ENCODE measurements around the gene CNTNAP2. TPM values are rescaled to one million over a fixed set of nuclear protein-coding genes. Genes with fewer than 3 reads are reported as not detected.

Gene CNTNAP2
- total and polyA plus RNA-seq, 2 experiments from 2014 or later: not detected

GRCh38 chr7:146660839-146661238, 544.2 kb downstream of the CNTNAP2 start:
- Histone ChIP-seq H3K79me2 (ENCODE audit: insufficient read depth) (no peaks in the 10 kb centered on the region), H3K36me3 (ENCODE audit: low read depth) (no peaks in the 10 kb centered on the region), H3F3A (ENCODE audit: insufficient read depth) (no peaks in the 10 kb centered on the region), H3K9me3 (ENCODE audit: low read depth) (no peaks in the 10 kb centered on the region), H3K9ac (no peak overlapping the region), H3K4me1 (ENCODE audit: insufficient read depth) (no peaks in the 10 kb centered on the region), H3K27me3 (replicated peaks; ENCODE audit: insufficient read depth) (no peaks in the 10 kb centered on the region), H4K20me1 (ENCODE audit: insufficient read depth) (no peaks in the 10 kb centered on the region), H3K4me2 (ENCODE audit: unreplicated experiment) (no peak overlapping the region), H3K27ac (no peak overlapping the region), H3K9me2 (ENCODE audit: insufficient read depth) (no peaks in the 10 kb centered on the region), H3K4me3 (no peak overlapping the region), H2AFZ (no peak overlapping the region)
- 13% methylated on average over 5 of the region's 5 CpGs for WGBS, 2 experiments (ENCODE audit: low coverage in 1 of 2, low lambda C conversion rate in 2 of 2, missing lambda C conversion rate in 2 of 2)
- in situ Hi-C loops (cut with MboI): no loop called here
- no peak for DNase-seq
- TF ChIP-seq EZH2 (IDR thresholded peaks at IDR 0.05; ENCODE audit: insufficient read depth, poor library complexity, severe bottlenecking): no peak
- TF ChIP-seq EZH2phosphoT487 (IDR thresholded peaks at IDR 0.05; ENCODE audit: insufficient read depth, low read depth): no peak

GRCh38 chr7:146661435-146661834, 544.8 kb downstream of the CNTNAP2 start:
- no peak overlapping the region for H3K27ac ChIP-seq
- in situ Hi-C loops (cut with MboI): no loop called here
- H4K20me1 ChIP-seq (ENCODE audit: insufficient read depth): no peaks in the 10 kb centered on the region
- no peaks in the 10 kb centered on the region for H3K36me3 ChIP-seq (ENCODE audit: low read depth)
- no peaks in the 10 kb centered on the region for H3F3A ChIP-seq (ENCODE audit: insufficient read depth)
- no peaks in the 10 kb centered on the region for H3K79me2 ChIP-seq (ENCODE audit: insufficient read depth)
- H3K9ac ChIP-seq: no peak overlapping the region
- DNase-seq: no peak
- TF ChIP-seq EZH2phosphoT487 (IDR thresholded peaks at IDR 0.05; ENCODE audit: insufficient read depth, low read depth): no peak
- no peak for TF ChIP-seq EZH2 (IDR thresholded peaks at IDR 0.05; ENCODE audit: insufficient read depth, poor library complexity, severe bottlenecking)
- no peak overlapping the region for H3K4me2 ChIP-seq (ENCODE audit: unreplicated experiment)
- H3K9me3 ChIP-seq (ENCODE audit: low read depth): no peaks in the 10 kb centered on the region
- H3K27me3 ChIP-seq (replicated peaks; ENCODE audit: insufficient read depth): no peaks in the 10 kb centered on the region
- no peaks in the 10 kb centered on the region for H3K9me2 ChIP-seq (ENCODE audit: insufficient read depth)
- no peaks in the 10 kb centered on the region for H3K4me1 ChIP-seq (ENCODE audit: insufficient read depth)
- no peak overlapping the region for H3K4me3 ChIP-seq
- no peak overlapping the region for H2AFZ ChIP-seq

- Histone ChIP-seq H3K4me2 (ENCODE audit: unreplicated experiment) (no peak overlapping the region), H3K4me3 (no peak overlapping the region), H3F3A (ENCODE audit: insufficient read depth) (no peaks in the 10 kb centered on the region), H3K9me2 (ENCODE audit: insufficient read depth) (no peaks in the 10 kb centered on the region), H3K9me3 (ENCODE audit: low read depth) (no peaks in the 10 kb centered on the region), H3K36me3 (ENCODE audit: low read depth) (no peaks in the 10 kb centered on the region), H3K79me2 (ENCODE audit: insufficient read depth) (no peaks in the 10 kb centered on the region), H3K9ac (no peak overlapping the region), H2AFZ (no peak overlapping the region), H3K4me1 (ENCODE audit: insufficient read depth) (no peaks in the 10 kb centered on the region), H3K27ac (no peak overlapping the region), H3K27me3 (replicated peaks; ENCODE audit: insufficient read depth) (no peaks in the 10 kb centered on the region), H4K20me1 (ENCODE audit: insufficient read depth) (no peaks in the 10 kb centered on the region)
- in situ Hi-C loops (cut with MboI): no loop called here
- WGBS, 2 experiments (ENCODE audit: low coverage in 1 of 2, low lambda C conversion rate in 2 of 2, missing lambda C conversion rate in 2 of 2): 41 to 44% methylated on average over 12 of the region's 12 CpGs
- no peak for DNase-seq
- no peak for TF ChIP-seq EZH2 (IDR thresholded peaks at IDR 0.05; ENCODE audit: insufficient read depth, poor library complexity, severe bottlenecking)
- TF ChIP-seq EZH2phosphoT487 (IDR thresholded peaks at IDR 0.05; ENCODE audit: insufficient read depth, low read depth): no peak
These were observed 545.3 kb downstream of the CNTNAP2 start for GRCh38 chr7:146661929-146662328.

DNA sequence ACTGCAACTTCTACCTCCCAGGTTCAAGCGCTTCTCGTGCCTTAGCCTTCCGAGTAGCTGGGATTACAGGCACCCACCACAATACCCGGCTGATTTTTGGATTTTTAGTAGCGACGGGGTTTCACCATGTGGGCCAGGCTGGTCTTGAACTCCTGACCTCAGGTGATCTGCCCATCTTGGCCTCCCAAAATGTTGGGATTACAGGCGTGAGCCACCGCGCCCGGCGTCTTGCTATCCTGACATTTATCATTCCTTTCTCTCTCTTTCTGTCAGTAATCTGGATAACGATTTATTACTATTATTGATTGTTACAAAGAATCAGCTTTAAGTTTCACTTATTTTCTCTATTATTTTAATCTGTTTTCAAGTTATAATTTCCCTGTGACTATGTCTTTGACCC, 548.4 kb downstream of the CNTNAP2 start:
- no peaks in the 10 kb centered on the region for H3K79me2 ChIP-seq (ENCODE audit: insufficient read depth)
- H3K36me3 ChIP-seq (ENCODE audit: low read depth): no peaks in the 10 kb centered on the region
- H3K4me2 ChIP-seq (ENCODE audit: unreplicated experiment): no peak overlapping the region
- H3K9me3 ChIP-seq (ENCODE audit: low read depth): no peaks in the 10 kb centered on the region
- no peaks in the 10 kb centered on the region for H3K27me3 ChIP-seq (replicated peaks; ENCODE audit: insufficient read depth)
- no peak overlapping the region for H3K9ac ChIP-seq
- no peaks in the 10 kb centered on the region for H3F3A ChIP-seq (ENCODE audit: insufficient read depth)
- no peak for TF ChIP-seq EZH2 (IDR thresholded peaks at IDR 0.05; ENCODE audit: insufficient read depth, poor library complexity, severe bottlenecking)
- no peak for TF ChIP-seq EZH2phosphoT487 (IDR thresholded peaks at IDR 0.05; ENCODE audit: insufficient read depth, low read depth)
- H2AFZ ChIP-seq: no peak overlapping the region
- no peaks in the 10 kb centered on the region for H4K20me1 ChIP-seq (ENCODE audit: insufficient read depth)
- in situ Hi-C loops (cut with MboI): no loop called here
- DNase-seq: no peak
- H3K9me2 ChIP-seq (ENCODE audit: insufficient read depth): no peaks in the 10 kb centered on the region
- H3K4me1 ChIP-seq (ENCODE audit: insufficient read depth): no peaks in the 10 kb centered on the region
- H3K27ac ChIP-seq: no peak overlapping the region
- H3K4me3 ChIP-seq: no peak overlapping the region
- WGBS, 2 experiments (ENCODE audit: low coverage in 1 of 2, low lambda C conversion rate in 2 of 2, missing lambda C conversion rate in 2 of 2): 60 to 66% methylated on average over 12 of the region's 12 CpGs

- Histone ChIP-seq H3K4me3 (no peak overlapping the region), H3K9ac (no peak overlapping the region), H3K9me2 (ENCODE audit: insufficient read depth) (no peaks in the 10 kb centered on the region), H3K27me3 (replicated peaks; ENCODE audit: insufficient read depth) (no peaks in the 10 kb centered on the region), H2AFZ (no peak overlapping the region), H3K9me3 (ENCODE audit: low read depth) (no peaks in the 10 kb centered on the region), H3K27ac (no peak overlapping the region), H3K79me2 (ENCODE audit: insufficient read depth) (no peaks in the 10 kb centered on the region), H3K4me1 (ENCODE audit: insufficient read depth) (no peaks in the 10 kb centered on the region), H4K20me1 (ENCODE audit: insufficient read depth) (no peaks in the 10 kb centered on the region), H3F3A (ENCODE audit: insufficient read depth) (no peaks in the 10 kb centered on the region), H3K36me3 (ENCODE audit: low read depth) (no peaks in the 10 kb centered on the region), H3K4me2 (ENCODE audit: unreplicated experiment) (no peak overlapping the region)
- no peak for DNase-seq
- 10 to 31% methylated on average over 2 of the region's 2 CpGs for whole genome bisulfite sequencing, 2 experiments (ENCODE audit: low coverage in 1 of 2, low lambda C conversion rate in 2 of 2, missing lambda C conversion rate in 2 of 2)
- in situ Hi-C loops (cut with MboI): no loop called here
- TF ChIP-seq EZH2phosphoT487 (IDR thresholded peaks at IDR 0.05; ENCODE audit: insufficient read depth, low read depth): no peak
- TF ChIP-seq EZH2 (IDR thresholded peaks at IDR 0.05; ENCODE audit: insufficient read depth, poor library complexity, severe bottlenecking): no peak
These were observed 553.9 kb downstream of the CNTNAP2 start for GRCh38 chr7:146670532-146670931.

Measured in GM23248 (cell line).